DMS79 (cell line): Measurements from ENCODE around the gene CIDEC.
"Not testable (repeated sequence)": the region's sequence is repeated elsewhere in the genome, so short reads cannot be mapped to it uniquely, and the experiment has no call there.

Source experiments
- DNase-seq: peaks from one replicate; lab custom pipeline; 2025; lab: John Stamatoyannopoulos, UW

CIDEC gene

DNA sequence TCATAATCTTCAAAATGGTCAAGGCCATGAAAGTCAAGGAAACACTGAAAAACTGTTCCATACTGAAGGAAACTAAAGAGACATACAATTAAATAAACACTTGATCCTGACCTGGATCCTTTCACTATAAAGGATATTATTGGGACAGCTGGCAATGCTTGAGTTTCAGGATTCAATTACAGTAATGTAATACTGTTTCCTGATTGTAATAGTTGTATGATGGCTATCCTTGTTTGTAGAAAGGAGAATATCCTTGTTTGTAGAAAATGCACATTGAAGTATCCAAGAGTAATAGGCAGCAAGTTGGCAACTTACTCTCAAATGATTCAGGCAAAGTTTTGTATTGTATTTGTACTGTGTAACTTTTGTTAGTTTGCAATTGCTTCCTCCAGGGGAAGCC, 4.6 kb downstream of the CIDEC start:
- no peak for DNase-seq

DNA sequence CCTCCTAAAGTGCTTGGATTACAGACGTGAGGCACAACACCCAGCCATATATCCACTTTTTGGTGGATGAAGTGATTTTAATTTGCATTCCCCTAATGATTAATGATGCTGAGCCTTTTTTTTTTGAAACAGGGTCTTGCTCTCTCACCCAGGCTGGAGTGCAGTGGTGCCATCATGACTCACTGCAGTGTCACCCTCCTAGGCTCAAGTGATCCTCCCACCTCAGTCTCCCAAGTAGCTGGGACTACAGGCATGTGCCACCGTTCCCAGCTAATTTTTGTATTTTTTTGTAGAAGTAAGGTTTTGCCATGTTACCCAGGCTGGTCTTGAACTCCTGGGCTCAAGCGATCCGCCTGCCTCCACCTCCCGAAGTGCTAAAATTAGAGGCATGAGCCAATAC, 8.0 kb downstream of the CIDEC start:
- DNase-seq, result not testable (repeated sequence)

- no peak for DNase-seq
Measured at GRCh38 chr3:9870978-9871377, 9.1 kb downstream of the CIDEC start.

DNA sequence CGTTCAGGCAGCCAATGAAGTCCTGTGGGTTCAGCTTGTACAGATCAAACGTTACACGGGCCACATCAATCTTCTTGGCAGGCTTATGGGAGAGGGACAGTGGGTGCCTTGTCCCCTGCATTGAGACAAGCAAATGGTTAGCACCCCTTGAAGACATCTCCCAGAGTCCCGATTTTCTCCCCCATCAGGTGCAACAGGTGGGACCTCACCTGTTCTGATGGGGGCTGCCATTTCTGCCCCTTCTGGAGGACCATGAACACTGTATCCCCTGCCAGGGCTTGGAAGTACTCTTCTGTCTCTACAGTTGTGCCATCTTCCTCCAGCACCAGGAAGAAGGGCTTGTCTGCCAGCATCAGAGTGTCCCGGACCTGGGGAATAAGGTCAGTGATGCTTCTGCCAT, 10.1 kb downstream of the CIDEC start:
- DNase-seq, result no peak

GRCh38 chr3:9867106-9867505, 12.9 kb downstream of the CIDEC start:
- no peak for DNase-seq

DNA sequence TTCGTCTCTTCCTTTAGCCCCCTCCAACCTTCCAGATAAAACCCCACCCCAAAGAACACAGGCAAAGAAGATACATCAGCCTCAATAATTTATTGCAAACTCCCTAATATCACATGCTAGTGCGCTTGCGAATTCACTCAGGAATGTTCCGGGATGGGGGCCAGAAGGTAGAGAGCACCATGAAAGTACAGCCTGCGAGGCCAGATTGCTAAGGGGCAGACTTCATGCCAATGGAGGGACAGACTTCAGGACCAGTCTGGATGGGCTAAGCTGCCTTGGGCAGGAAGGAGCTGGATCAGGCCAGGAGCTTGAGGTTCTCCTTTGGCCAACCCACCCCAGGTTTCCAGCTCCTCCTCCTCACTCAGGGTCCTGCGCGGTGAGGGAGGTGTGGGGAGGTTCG, 13.4 kb downstream of the CIDEC start:
- no peak for DNase-seq

GRCh38 chr3:9865125-9865637, 14.9 kb downstream of the CIDEC start:
- not testable (repeated sequence) for DNase-seq

GRCh38 chr3:9864200-9864927, 15.7 kb downstream of the CIDEC start:
- peak; percentile 73 for DNase-seq

DNA sequence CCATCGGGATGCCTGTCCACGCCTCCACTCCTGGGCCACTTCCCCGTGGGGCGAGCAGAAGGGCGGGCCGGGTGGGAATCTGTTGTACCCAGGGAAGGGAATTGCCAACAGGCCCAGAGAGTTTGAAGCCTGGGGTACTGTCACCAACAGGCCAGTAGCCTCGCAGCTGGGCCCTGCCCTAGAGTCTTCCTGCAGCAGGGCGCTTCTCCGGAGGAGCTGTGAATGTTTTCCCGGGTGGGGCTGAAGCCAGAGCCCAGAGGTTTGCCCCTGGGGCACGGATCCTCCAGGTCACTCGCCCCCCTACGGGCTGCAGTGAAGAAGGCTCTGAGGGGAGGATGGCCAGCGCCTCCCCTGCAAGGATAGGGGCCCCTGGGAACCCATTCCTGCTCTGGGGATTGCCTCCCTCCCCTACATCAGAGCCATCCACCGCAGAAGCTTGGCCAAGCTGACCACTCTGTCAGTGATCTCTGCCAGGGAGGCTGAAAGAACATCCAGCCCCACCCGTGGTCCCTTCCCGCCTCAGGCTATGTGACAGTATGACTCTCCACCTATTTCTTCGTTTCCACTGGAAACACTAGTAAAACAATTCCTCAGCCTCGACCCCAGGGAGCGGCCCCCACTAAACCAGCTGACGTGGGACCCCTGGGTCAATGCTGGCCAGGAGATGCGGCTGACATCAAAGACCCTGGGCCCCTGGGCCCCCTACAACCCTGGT, 16.8 kb downstream of the CIDEC start:
- DNase-seq, result no peak

- DNase-seq, result no peak
Measured at GRCh38 chr3:9862391-9863057, 17.5 kb downstream of the CIDEC start.

- DNase-seq, result no peak
Measured at GRCh38 chr3:9861626-9862130, 18.4 kb downstream of the CIDEC start.

- DNase-seq, result no peak
Measured at GRCh38 chr3:9861201-9861600, 18.9 kb downstream of the CIDEC start.

DNA sequence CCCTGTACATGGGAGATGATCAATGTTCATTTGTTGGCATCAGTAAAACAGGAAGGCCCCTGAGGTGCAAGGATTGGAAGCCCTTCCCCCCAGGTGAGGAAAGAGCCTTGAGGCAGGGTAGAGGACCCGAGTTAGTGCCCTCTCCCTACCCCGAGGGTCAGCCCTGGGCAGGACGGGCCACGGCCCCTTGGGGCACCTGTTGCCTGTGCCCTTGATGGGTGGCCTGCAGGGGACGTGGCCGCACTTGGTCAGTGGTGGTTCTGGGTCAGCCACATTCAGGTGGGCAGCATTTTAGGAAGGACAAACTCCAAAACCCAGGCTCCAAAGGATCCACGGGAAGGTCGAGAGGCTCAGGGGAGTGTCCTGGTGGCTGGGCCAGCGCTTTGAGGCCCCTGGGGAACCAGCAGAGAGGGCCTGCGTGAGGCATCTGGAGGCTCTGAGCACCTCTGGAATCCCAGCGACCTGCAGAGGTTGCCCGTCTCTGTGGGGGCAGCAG, 20.5 kb downstream of the CIDEC start:
- DNase-seq, result no peak

DNA sequence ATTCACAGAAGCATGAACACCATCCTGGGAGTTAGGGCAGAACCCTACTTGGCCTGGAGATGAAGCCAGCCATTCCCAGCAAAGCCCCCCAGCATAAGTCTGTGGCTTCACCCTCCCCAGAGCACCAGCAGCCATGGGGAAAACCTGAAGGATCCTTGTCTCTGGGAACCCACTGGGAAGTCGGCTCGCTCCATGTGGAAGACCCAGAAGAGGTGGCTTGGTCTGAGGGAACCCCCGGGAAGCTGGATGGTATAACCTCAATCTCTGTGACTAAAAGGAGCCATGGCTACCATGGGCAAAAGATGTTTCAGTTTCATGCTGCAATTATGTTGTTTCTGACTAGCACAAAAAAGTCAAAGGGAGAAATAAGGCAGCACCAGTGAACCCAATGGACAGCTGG, 24.5 kb downstream of the CIDEC start:
- DNase-seq, result no peak

DNA sequence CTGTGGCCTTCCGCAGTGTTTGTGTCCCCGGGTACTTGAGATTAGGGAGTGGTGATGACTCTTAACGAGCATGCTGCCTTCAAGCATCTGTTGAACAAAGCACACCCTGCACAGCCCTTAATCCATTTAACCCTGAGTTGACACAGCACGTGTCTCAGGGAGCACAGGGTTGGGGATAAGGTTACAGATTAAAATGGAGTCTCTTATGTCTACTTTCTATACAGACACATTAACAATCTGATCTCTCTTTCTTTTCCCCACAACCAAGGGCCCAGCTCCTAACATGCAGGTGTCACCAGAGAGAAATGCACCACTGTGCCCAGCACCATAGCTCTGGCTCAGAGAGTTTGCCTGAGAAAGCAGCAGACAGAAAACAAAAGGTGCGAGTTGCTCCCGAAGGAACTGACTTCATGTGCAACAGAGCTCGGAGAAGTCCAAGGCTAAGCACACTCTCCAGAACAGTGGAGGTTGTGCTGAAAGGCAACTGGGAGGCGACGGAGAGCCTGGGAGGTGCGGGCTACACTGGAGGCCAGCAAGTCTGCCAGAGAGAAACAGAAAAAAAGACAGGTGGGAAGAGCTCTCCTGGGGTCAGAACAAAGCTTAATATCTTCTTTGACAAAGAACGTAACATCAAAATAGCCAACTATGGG, 25.6 kb downstream of the CIDEC start:
- DNase-seq, result peak; percentile 3

GRCh38 chr3:9852528-9852927, 27.5 kb downstream of the CIDEC start:
- no peak for DNase-seq

DNA sequence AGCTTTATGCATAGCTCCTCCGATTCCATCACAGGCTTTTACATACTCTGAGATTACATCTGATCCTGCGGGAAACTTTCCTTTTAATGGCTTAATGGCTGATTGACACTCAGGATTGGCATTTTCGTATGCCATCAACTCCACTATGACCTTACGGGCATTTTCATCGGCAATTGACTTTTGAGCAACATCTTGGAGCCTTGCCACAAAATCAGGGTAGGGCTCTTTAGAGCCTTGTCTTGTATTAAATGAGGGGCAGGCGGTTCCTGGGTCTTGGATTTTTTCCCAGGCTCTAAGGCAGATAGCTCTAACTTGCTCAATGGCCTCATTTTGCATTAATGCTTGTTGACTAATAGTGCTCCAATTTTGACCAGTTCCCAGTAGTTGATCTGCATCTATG, 28.1 kb downstream of the CIDEC start:
- not testable (repeated sequence) for DNase-seq

DNA sequence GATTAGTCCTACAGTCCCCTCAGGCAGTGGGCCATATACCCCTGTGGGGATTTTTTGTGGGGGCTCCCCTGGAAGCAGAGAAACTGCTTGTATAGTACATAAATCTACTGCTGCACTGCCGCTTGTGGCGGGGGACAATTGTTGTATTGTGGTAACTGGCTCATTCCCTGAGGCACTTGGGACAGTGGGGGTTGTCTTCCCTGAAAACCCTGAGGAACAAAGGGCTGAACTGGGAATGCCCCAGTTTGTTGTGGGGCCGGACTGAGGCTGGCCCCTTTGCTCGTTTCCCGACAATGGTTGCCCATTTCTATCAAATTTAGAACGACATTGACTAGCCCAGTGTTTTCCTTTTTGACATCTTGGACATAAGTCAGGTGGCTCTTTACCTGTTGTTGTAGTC, 28.7 kb downstream of the CIDEC start:
- not testable (repeated sequence) for DNase-seq

- not testable (repeated sequence) for DNase-seq
Measured at GRCh38 chr3:9848860-9849259, 31.2 kb downstream of the CIDEC start.

- not testable (repeated sequence) for DNase-seq
Measured at GRCh38 chr3:9847870-9848269, 32.2 kb downstream of the CIDEC start.

DNA sequence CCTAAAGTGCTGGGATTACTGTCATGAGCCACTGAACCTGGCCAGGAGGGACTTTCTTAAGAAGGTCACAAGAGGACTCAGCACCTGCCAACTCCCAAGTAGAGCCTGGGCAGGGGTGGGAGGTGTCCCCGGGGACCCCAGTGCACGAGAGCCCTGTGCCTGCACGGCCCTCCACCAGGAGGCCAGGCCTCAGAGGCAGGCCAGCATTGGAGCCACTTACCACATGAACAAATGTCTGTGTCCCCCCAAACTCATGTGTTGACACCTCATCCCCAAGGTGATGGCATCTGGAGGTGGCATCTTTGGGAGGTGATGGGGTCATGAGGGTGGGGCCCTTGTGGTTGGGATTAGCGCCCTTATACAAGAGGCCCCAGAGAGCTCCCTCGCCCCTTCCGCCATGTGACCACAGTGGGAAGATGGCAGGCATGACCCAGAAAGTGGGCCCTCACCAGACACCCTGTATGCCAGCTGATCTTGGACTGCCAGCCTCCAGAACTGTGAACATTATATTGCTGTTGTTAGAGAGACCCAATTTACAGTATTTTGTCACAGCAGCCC, 33.0 kb downstream of the CIDEC start:
- DNase-seq, result no peak

DNA sequence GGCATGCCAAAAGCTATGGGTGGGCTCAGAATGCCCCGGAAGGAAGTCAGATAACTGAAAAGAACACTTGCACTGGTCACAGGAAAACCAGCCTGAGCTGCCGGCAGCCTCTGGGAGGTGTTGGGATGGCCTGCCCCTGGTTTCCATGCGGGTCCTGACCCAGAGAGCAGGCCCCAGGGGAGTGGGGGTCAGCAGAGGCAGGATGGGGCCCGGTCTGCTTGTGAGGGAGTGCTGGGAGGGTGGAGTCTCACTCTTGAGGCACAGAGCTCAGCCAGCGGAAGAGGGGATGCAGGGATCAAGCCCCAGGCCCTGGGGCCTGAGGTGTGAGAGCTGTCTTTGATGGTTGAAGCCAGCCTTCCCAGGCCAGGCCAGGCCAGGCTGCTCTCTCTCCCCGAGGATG, 33.8 kb downstream of the CIDEC start:
- DNase-seq, result no peak
